HCT116 (cell line): ENCODE data around the gene GRM4. TPM values are rescaled to one million over a fixed set of nuclear protein-coding genes. Genes with fewer than 3 reads are reported as not detected.

Source experiments
- ATAC-seq: fragments of 200-7000 bp; cut with Tn5 transposase; 2 replicates; pipeline ENCODE4 v1.9.1; 2020; ENCODE audit warnings: mild to moderate bottlenecking, moderate library complexity
- BruUV-seq: library from RNA; stranded (reverse); fragments of 400-500 nt; replicated peaks from 2 replicates; lab custom pipeline; 2021; lab: Mats Ljungman, UMichigan
- CTCF ChIA-PET: fragments of 300-600 bp; sonication (Branson Sonifier 250); formaldehyde crosslinking; loops from one replicate; lab custom pipeline; 2021; ENCODE audit warnings: antibody characterized with exemption; lab: Charles Lee
- POLR2A ChIA-PET: fragments of 300-600, 350-600 bp; sonication (Branson Sonifier 250); formaldehyde crosslinking; loops from one replicate; lab custom pipeline; 2021; ENCODE audit warnings: antibody characterized with exemption; lab: Charles Lee
- RAD21 ChIA-PET, 2 experiments: fragments of 300-600 bp; sonication (Branson Sonifier 250); formaldehyde crosslinking; loops; one replicate each; lab custom pipeline; 2023; ENCODE audit warnings: low total read pairs in 2 of 2; ENCODE audit not compliant: uncharacterized antibody in 2 of 2, unreplicated experiment in 2 of 2, low non-redundant PET in 1 of 2; lab: Charles Lee
- DNase-seq: peaks from one replicate; pipeline ENCODE4 v3.0.0-alpha.2; 2010; ENCODE audit warnings: low read depth, low spot score
- H2AFZ ChIP-seq: fragments of 200-600 bp; shearing (Covaris generic), sonication (generic); 2 replicates; pipeline ENCODE4 v1.6.1; 2017; ENCODE audit warnings: low read depth, mixed run types, mixed read lengths, antibody characterized with exemption, low read length; ENCODE audit not compliant: poor library complexity, severe bottlenecking
- H3K27ac ChIP-seq: 2 replicates; pipeline ENCODE4 v1.5.1; 2012; ENCODE audit warnings: low read depth, low read length
- H3K27me3 ChIP-seq: fragments of 200-600 bp; sonication (generic); 2 replicates; pipeline ENCODE4 v1.6.1; 2016; ENCODE audit warnings: mixed run types, low read length, mixed read lengths; ENCODE audit not compliant: insufficient read depth
- H3K36me3 ChIP-seq, 2 experiments: fragments of 200-500 bp in 1 of 2; fragments of 200-600 bp in 1 of 2; sonication (Bioruptor generic) in 1 of 2; sonication (generic) in 1 of 2; 2 replicates each; pipeline versions ENCODE4 v1.5.1 to v1.6.1; 2014 to 2016; ENCODE audit warnings: low read length in 2 of 2, inconsistent platforms in 1 of 2, mixed read lengths in 1 of 2, mixed run types in 1 of 2; ENCODE audit not compliant: insufficient read depth in 2 of 2, control insufficient read depth in 1 of 2
- H3K4me1 ChIP-seq, 2 experiments: fragments of 200-600 bp in 1 of 2; sonication (generic) in 1 of 2; 2 replicates each; pipeline versions ENCODE4 v1.5.1 to v1.6.1; 2012 to 2017; ENCODE audit warnings: low read length in 2 of 2, inconsistent platforms in 1 of 2, mild to moderate bottlenecking in 1 of 2, mixed read lengths in 1 of 2, mixed run types in 1 of 2, moderate library complexity in 1 of 2; ENCODE audit not compliant: insufficient read depth in 2 of 2, control insufficient read depth in 1 of 2
- H3K4me2 ChIP-seq: fragments of 200-600 bp; sonication (generic); 2 replicates; pipeline ENCODE4 v1.6.1; 2017; ENCODE audit warnings: mixed run types, low read length, mixed read lengths
- H3K4me3 ChIP-seq, 2 experiments: fragments of 200-600 bp in 1 of 2; sonication (generic) in 1 of 2; replicated peaks in 1 of 2; 2 replicates each; pipeline ENCODE4 v1.5.1; 2011 to 2016; ENCODE audit warnings: low read length in 2 of 2, control low read depth in 1 of 2, low read depth in 1 of 2, mild to moderate bottlenecking in 1 of 2, mixed read lengths in 1 of 2, mixed run types in 1 of 2
- H3K79me2 ChIP-seq: fragments of 200-600 bp; sonication (generic); 2 replicates; pipeline ENCODE4 v1.6.1; 2017; ENCODE audit warnings: mild to moderate bottlenecking, mixed run types, low read length, moderate library complexity, mixed read lengths; ENCODE audit not compliant: insufficient read depth
- H3K9ac ChIP-seq: fragments of 200-600 bp; sonication (generic); 2 replicates; pipeline ENCODE4 v1.6.1; 2016; ENCODE audit warnings: low read length, mixed read lengths
- H3K9me2 ChIP-seq: fragments of 200-600 bp; sonication (generic), shearing (Covaris generic); 2 replicates; pipeline ENCODE4 v1.6.1; 2017; ENCODE audit warnings: mixed run types, mild to moderate bottlenecking, moderate library complexity; ENCODE audit not compliant: insufficient read depth
- H3K9me3 ChIP-seq, 2 experiments: fragments of 200-500 bp in 1 of 2; fragments of 200-600 bp in 1 of 2; sonication (Bioruptor generic) in 1 of 2; sonication (generic) in 1 of 2; 2 replicates each; pipeline ENCODE4 v1.6.1; 2014 to 2017; ENCODE audit warnings: low read length in 2 of 2, mixed read lengths in 2 of 2, inconsistent platforms in 1 of 2, low read depth in 1 of 2, mild to moderate bottlenecking in 1 of 2, mixed run types in 1 of 2, moderate library complexity in 1 of 2; ENCODE audit not compliant: control insufficient read depth in 1 of 2, insufficient read depth in 1 of 2
- H4K20me1 ChIP-seq: fragments of 200-600 bp; sonication (generic), shearing (Covaris generic); 2 replicates; pipeline ENCODE4 v1.6.1; 2017; ENCODE audit warnings: mixed run types, mild to moderate bottlenecking, moderate library complexity; ENCODE audit not compliant: insufficient read depth
- ELF1 ChIP-seq: IDR thresholded peaks from 2 replicates; pipeline ENCODE4 v1.6.1; 2012; ENCODE audit warnings: low read depth, borderline replicate concordance
- EZH2phosphoT487 ChIP-seq: fragments of 200-600 bp; IDR thresholded peaks from 2 replicates; pipeline ENCODE4 v1.6.1; 2018; ENCODE audit warnings: antibody characterized with exemption, borderline replicate concordance
- SIN3A ChIP-seq: IDR thresholded peaks from 2 replicates; pipeline ENCODE4 v1.6.1; 2012; ENCODE audit warnings: low read depth
- SRF ChIP-seq: IDR thresholded peaks from 2 replicates; pipeline ENCODE4 v1.6.1; 2012; ENCODE audit warnings: low read depth
- ZFX ChIP-seq: fragments of 450-650 bp; IDR thresholded peaks from 2 replicates; pipeline ENCODE4 v1.6.1; 2017
- ZNF274 ChIP-seq: fragments of 200-500 bp; sonication (Bioruptor generic); IDR thresholded peaks from 2 replicates; pipeline ENCODE4 v1.6.1; 2014; ENCODE audit warnings: mild to moderate bottlenecking, low read depth, low read length, inconsistent platforms
- intact Hi-C: fragments of 100-400 bp; cut with micrococcal nuclease; formaldehyde crosslinking; loops from 2 replicates; pipeline ENCODE4 v1.10.0; 2022
- total RNA-seq: library from RNA; stranded (reverse); gene quantifications from one replicate; pipeline ENCODE4 v1.2.1, GENCODE V29; 2021; ENCODE audit not compliant: unreplicated experiment
- TF ChIP-seq, protein P1 (sequence below), 3 experiments: fragments of 200-600 bp in 1 of 3; sonication (generic) in 1 of 3; IDR thresholded peaks in 2 of 3; conservative IDR thresholded peaks in 1 of 3; 2 replicates each; pipeline ENCODE4 v1.5.1; 2012 to 2017; ENCODE audit warnings: low read depth in 2 of 3, low read length in 2 of 3, antibody characterized with exemption in 1 of 3, borderline replicate concordance in 1 of 3, control low read depth in 1 of 3, mild to moderate bottlenecking in 1 of 3, mixed read lengths in 1 of 3, mixed run types in 1 of 3, moderate library complexity in 1 of 3; ENCODE audit not compliant: insufficient read depth in 1 of 3
- TF ChIP-seq, protein P2 (sequence below): IDR thresholded peaks from 2 replicates; pipeline ENCODE4 v1.6.1; 2012; ENCODE audit warnings: low read depth
- TF ChIP-seq, protein P3 (sequence below): IDR thresholded peaks from 2 replicates; pipeline ENCODE4 v1.6.1; 2012

Gene GRM4
- total RNA-seq, 1 experiment from 2014 or later = 2.6 TPM

DNA sequence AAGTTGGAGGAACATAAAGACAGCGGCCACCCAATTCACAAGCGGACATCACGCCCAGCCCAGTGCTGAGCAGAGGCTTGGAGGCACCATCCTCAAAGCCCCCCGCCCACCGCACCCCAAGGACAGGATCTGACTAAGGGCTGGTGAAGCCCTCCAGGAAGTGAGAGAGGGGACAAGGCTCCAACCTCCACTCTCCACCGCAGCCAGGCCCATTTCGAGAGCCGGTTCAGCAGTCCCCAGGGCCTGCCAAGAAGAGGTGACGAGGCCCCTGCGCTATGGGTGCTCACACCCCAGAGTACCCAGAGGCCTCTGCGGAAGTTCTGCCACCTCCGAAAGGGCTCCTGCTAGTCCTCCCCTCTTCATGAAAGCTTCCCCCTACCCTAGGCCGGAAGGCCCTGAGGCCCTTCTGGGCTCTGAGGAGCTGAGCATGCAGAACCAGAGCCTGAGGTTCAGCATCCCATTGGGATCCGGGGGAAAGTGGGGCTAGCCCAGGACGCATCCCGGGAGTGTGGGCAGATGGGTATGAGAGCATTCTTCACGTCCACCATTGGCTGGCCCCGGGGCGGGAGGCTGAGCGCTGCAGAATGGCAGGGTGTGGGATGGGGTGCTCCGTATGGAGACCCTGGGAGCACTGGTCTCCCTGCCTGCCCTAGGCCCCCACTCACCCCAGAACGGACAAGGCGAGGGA, 2.5 kb downstream of the GRM4 start:
- no peaks in the 10 kb centered on the region for H3K9me3 ChIP-seq
- intact Hi-C loops = no loop called here
- H3K36me3 ChIP-seq = no peaks in the 10 kb centered on the region
- H3K9ac ChIP-seq = no peak overlapping the region
- no peak overlapping the region for H3K27ac ChIP-seq
- BruUV-seq = no TSS peak
- TF ChIP-seq SIN3A = no peak
- no peak for TF ChIP-seq ELF1
- TF ChIP-seq, protein P1, sequence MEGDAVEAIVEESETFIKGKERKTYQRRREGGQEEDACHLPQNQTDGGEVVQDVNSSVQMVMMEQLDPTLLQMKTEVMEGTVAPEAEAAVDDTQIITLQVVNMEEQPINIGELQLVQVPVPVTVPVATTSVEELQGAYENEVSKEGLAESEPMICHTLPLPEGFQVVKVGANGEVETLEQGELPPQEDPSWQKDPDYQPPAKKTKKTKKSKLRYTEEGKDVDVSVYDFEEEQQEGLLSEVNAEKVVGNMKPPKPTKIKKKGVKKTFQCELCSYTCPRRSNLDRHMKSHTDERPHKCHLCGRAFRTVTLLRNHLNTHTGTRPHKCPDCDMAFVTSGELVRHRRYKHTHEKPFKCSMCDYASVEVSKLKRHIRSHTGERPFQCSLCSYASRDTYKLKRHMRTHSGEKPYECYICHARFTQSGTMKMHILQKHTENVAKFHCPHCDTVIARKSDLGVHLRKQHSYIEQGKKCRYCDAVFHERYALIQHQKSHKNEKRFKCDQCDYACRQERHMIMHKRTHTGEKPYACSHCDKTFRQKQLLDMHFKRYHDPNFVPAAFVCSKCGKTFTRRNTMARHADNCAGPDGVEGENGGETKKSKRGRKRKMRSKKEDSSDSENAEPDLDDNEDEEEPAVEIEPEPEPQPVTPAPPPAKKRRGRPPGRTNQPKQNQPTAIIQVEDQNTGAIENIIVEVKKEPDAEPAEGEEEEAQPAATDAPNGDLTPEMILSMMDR (IDR thresholded peaks at IDR 0.05 in 2 of 3, conservative IDR thresholded peaks at IDR 0.05 in 1 of 3; ENCODE audit: borderline replicate concordance in 1 of 3, insufficient read depth in 1 of 3, low read depth in 2 of 3, low read length in 2 of 3) = no peak
- DNase-seq (no peak), ATAC-seq (no peak)
- CTCF ChIA-PET = no interaction called here
- H3K4me1 ChIP-seq = peaks cover 0 to 4% of the 10 kb centered on the region in 2 experiments; a peak in 1 of 4 replicates
- H3K4me3 ChIP-seq = no peak overlapping the region
- no peaks in the 10 kb centered on the region for H4K20me1 ChIP-seq
- no peaks in the 10 kb centered on the region for H3K9me2 ChIP-seq
- H3K27me3 ChIP-seq = no peaks in the 10 kb centered on the region
- RAD21 ChIA-PET = no interaction called here
- POLR2A ChIA-PET = no interaction called here
- H3K4me2 ChIP-seq = no peak overlapping the region
- H2AFZ ChIP-seq = no peak overlapping the region
- H3K79me2 ChIP-seq = no peaks in the 10 kb centered on the region

DNA sequence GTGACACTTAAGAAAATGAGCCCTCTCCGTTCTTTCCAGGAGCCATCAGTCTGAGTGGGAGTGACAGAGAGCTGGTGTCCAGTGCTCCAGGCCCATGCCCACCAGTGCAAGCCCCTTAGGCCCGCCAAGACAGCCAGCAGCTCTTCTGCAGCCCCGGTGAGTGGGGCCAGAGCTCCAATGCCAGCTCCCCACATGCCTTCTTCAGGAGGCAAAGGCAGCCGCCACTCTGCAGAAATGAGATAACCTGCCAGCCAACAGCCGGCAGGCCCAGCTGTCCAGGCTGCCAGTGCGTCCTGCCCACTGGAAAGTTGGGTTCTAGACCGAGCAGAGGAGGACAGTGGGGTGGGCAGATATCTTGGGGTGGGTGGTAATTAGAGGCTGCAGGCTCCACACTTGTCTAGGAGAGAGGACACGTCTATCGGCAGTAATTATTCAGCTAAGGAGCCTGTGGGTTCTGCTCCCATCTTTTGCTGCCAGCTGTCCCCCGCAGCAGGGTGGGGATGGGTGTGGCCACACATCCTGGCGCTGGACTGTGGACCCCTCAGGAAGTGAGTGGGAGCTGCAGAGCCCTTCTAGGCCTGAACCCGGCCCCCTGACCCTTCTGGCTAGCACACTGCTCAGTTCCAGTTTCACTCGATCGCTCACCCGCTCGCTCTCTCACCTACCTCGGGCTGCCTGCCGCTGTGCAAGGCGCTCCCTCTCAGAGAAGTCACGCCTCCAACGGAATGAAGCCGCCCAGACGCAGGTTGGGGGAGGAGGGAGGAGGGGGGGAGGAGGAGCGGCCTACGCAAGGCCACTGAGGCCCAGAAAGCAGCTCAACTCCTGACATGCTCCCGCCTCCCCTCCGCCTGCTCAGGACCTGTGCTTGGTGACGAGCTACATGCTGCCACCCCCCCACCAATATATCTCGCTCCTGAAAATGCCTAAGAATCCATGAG, 3.6 kb downstream of the GRM4 start:
- intact Hi-C loops = no loop called here
- Histone ChIP-seq H3K9me3 (no peaks in the 10 kb centered on the region), H3K4me1 (peaks cover 0 to 4% of the 10 kb centered on the region in 2 experiments; a peak in 1 of 4 replicates)
- ATAC-seq = no peak; the same call in 1 of the 2 replicates
- TF ChIP-seq ZFX (peak; percentile 19; the same call in 1 of the 2 replicates), ELF1 (no peak), SRF (no peak), EZH2phosphoT487 (no peak), ZNF274 (no peak)
- TF ChIP-seq, protein P2, sequence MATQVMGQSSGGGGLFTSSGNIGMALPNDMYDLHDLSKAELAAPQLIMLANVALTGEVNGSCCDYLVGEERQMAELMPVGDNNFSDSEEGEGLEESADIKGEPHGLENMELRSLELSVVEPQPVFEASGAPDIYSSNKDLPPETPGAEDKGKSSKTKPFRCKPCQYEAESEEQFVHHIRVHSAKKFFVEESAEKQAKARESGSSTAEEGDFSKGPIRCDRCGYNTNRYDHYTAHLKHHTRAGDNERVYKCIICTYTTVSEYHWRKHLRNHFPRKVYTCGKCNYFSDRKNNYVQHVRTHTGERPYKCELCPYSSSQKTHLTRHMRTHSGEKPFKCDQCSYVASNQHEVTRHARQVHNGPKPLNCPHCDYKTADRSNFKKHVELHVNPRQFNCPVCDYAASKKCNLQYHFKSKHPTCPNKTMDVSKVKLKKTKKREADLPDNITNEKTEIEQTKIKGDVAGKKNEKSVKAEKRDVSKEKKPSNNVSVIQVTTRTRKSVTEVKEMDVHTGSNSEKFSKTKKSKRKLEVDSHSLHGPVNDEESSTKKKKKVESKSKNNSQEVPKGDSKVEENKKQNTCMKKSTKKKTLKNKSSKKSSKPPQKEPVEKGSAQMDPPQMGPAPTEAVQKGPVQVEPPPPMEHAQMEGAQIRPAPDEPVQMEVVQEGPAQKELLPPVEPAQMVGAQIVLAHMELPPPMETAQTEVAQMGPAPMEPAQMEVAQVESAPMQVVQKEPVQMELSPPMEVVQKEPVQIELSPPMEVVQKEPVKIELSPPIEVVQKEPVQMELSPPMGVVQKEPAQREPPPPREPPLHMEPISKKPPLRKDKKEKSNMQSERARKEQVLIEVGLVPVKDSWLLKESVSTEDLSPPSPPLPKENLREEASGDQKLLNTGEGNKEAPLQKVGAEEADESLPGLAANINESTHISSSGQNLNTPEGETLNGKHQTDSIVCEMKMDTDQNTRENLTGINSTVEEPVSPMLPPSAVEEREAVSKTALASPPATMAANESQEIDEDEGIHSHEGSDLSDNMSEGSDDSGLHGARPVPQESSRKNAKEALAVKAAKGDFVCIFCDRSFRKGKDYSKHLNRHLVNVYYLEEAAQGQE = no peak
- TF ChIP-seq, protein P3, sequence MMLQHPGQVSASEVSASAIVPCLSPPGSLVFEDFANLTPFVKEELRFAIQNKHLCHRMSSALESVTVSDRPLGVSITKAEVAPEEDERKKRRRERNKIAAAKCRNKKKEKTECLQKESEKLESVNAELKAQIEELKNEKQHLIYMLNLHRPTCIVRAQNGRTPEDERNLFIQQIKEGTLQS = no peak
- TF ChIP-seq, all 23 proteins: peak for 1
- no peaks in the 10 kb centered on the region for H4K20me1 ChIP-seq
- no peaks in the 10 kb centered on the region for H3K9me2 ChIP-seq
- RAD21 ChIA-PET = no interaction called here
- no peak overlapping the region for H3K27ac ChIP-seq
- H3K79me2 ChIP-seq = no peaks in the 10 kb centered on the region
- CTCF ChIA-PET = interaction anchor here (2.1 kb wide), 1 partner anchor 15 kb away, joined by 6 read pairs; no protein-coding TSS in a partner anchor
- DNase-seq = no peak
- POLR2A ChIA-PET = no interaction called here
- no peaks in the 10 kb centered on the region for H3K27me3 ChIP-seq
- no peak overlapping the region for H3K4me3 ChIP-seq
- H2AFZ ChIP-seq = no peak overlapping the region
- H3K9ac ChIP-seq = no peak overlapping the region
- H3K36me3 ChIP-seq = no peaks in the 10 kb centered on the region
- no TSS peak for BruUV-seq
- no peak overlapping the region for H3K4me2 ChIP-seq
